ENCODE data around the gene PBX1.

DNA sequence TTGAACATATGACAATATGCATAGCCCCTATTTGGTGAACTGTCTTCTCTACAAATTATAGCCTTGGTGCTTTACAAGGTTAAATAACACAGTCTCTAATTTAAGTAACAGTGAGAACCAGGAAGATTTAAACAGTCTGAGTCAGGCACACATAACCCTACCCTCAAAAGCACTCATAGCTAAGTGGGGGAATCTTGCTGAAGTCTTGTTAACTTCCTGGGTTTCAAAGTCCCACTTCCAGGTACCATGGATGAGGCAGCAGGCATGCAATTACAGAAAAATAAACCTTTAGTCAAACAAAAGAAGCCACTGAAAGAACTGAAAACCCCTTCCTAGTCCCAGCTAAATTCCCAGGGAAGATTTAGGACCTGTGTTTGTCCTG lies 147.6 kb downstream of the PBX1 start:
- no peak for TF ChIP-seq EZH2phosphoT487 (IDR thresholded peaks at IDR 0.05; ENCODE audit: low read depth)
- TF ChIP-seq, protein P1, sequence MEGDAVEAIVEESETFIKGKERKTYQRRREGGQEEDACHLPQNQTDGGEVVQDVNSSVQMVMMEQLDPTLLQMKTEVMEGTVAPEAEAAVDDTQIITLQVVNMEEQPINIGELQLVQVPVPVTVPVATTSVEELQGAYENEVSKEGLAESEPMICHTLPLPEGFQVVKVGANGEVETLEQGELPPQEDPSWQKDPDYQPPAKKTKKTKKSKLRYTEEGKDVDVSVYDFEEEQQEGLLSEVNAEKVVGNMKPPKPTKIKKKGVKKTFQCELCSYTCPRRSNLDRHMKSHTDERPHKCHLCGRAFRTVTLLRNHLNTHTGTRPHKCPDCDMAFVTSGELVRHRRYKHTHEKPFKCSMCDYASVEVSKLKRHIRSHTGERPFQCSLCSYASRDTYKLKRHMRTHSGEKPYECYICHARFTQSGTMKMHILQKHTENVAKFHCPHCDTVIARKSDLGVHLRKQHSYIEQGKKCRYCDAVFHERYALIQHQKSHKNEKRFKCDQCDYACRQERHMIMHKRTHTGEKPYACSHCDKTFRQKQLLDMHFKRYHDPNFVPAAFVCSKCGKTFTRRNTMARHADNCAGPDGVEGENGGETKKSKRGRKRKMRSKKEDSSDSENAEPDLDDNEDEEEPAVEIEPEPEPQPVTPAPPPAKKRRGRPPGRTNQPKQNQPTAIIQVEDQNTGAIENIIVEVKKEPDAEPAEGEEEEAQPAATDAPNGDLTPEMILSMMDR (IDR thresholded peaks at IDR 0.05; ENCODE audit: low read depth, low read length), result no peak

All from OCI-LY3 (cell line).